Neuronal stem cell (in vitro differentiated cells): ENCODE results near the gene AEBP2.

Experiments
- DNase-seq: peaks from one replicate; pipeline ENCODE4 v3.0.0-alpha.2; 2013; ENCODE audit warnings: low spot score
- H2AFZ ChIP-seq: one replicate; pipeline ENCODE4 v1.6.1; 2013; ENCODE audit warnings: mild to moderate bottlenecking, low read length, inconsistent platforms
- H2AK5ac ChIP-seq: 2 replicates; pipeline ENCODE4 v1.6.1; 2013; ENCODE audit warnings: low read depth, mild to moderate bottlenecking, inconsistent platforms, low read length, moderate library complexity, mixed read lengths
- H2BK120ac ChIP-seq: 2 replicates; pipeline ENCODE4 v1.6.1; 2013; ENCODE audit warnings: low read depth, mild to moderate bottlenecking, inconsistent platforms, low read length, moderate library complexity, mixed read lengths
- H2BK12ac ChIP-seq: one replicate; pipeline ENCODE4 v1.6.1; 2013; ENCODE audit warnings: low read length, inconsistent platforms
- H2BK15ac ChIP-seq: 2 replicates; pipeline ENCODE4 v1.6.1; 2013; ENCODE audit warnings: mild to moderate bottlenecking, low read length, inconsistent platforms, mixed read lengths
- H2BK5ac ChIP-seq: one replicate; pipeline ENCODE4 v1.6.1; 2013; ENCODE audit warnings: inconsistent platforms, mild to moderate bottlenecking, low read length, moderate library complexity
- H3K14ac ChIP-seq: one replicate; pipeline ENCODE4 v1.6.1; 2013; ENCODE audit warnings: low read length, inconsistent platforms
- H3K18ac ChIP-seq: 2 replicates; pipeline ENCODE4 v1.6.1; 2013; ENCODE audit warnings: low read length, inconsistent platforms
- H3K23ac ChIP-seq: 2 replicates; pipeline ENCODE4 v1.6.1; 2013; ENCODE audit warnings: low read depth, mild to moderate bottlenecking, mixed read lengths, low read length, inconsistent platforms; ENCODE audit not compliant: poor library complexity
- H3K27ac ChIP-seq: replicated peaks from 3 replicates; pipeline ENCODE4 v1.5.1; 2013; ENCODE audit warnings: low read length, inconsistent platforms
- H3K27me3 ChIP-seq, 3 experiments: 2 replicates each; pipeline ENCODE4 v1.6.1; 2013; ENCODE audit warnings: low read length in 3 of 3, mild to moderate bottlenecking in 2 of 3, inconsistent platforms in 1 of 3, low read depth in 1 of 3, mixed read lengths in 1 of 3, moderate library complexity in 1 of 3; ENCODE audit not compliant: control insufficient read depth in 3 of 3, insufficient read depth in 3 of 3
- H3K36me3 ChIP-seq, 2 donors: replicated peaks in 1 of 2; 2 replicates each; pipeline ENCODE4 v1.6.1; 2013; ENCODE audit warnings: low read length in 2 of 2; ENCODE audit not compliant: control insufficient read depth in 2 of 2, insufficient read depth in 2 of 2
- H3K4ac ChIP-seq: 2 replicates; pipeline ENCODE4 v1.6.1; 2013; ENCODE audit warnings: inconsistent platforms, mild to moderate bottlenecking, low read length, moderate library complexity
- H3K4me1 ChIP-seq, 2 donors: 1 replicate in 1 of 2; 2 replicates in 1 of 2; pipeline ENCODE4 v1.6.1; 2013; ENCODE audit warnings: low read length in 2 of 2, low read depth in 1 of 2; ENCODE audit not compliant: control insufficient read depth in 2 of 2, insufficient read depth in 1 of 2
- H3K4me2 ChIP-seq: one replicate; pipeline ENCODE4 v1.6.1; 2013; ENCODE audit warnings: mild to moderate bottlenecking, low read length, inconsistent platforms; ENCODE audit not compliant: insufficient read depth, poor library complexity, severe bottlenecking
- H3K4me3 ChIP-seq, 2 donors: 2 replicates each; pipeline ENCODE4 v1.5.1; 2013; ENCODE audit warnings: low read length in 2 of 2, mild to moderate bottlenecking in 2 of 2, inconsistent platforms in 1 of 2, moderate library complexity in 1 of 2
- H3K79me1 ChIP-seq: one replicate; pipeline ENCODE4 v1.6.1; 2013; ENCODE audit warnings: low read depth, mild to moderate bottlenecking, inconsistent platforms, low read length, moderate library complexity
- H3K9ac ChIP-seq: one replicate; pipeline ENCODE4 v1.6.1; 2013; ENCODE audit warnings: mild to moderate bottlenecking, low read depth, low read length, inconsistent platforms; ENCODE audit not compliant: poor library complexity
- H3K9me3 ChIP-seq, 2 donors: replicated peaks in 1 of 2; 2 replicates each; pipeline versions ENCODE3 to v1.6.1; 2013; ENCODE audit warnings: low read length in 2 of 2, mild to moderate bottlenecking in 2 of 2, inconsistent platforms in 1 of 2, low read depth in 1 of 2, mixed read lengths in 1 of 2, moderate library complexity in 1 of 2; ENCODE audit not compliant: control insufficient read depth in 2 of 2, insufficient read depth in 1 of 2
- H4K8ac ChIP-seq: one replicate; pipeline ENCODE4 v1.6.1; 2013; ENCODE audit warnings: low read depth, mild to moderate bottlenecking, inconsistent platforms, low read length, moderate library complexity
- H4K91ac ChIP-seq: one replicate; pipeline ENCODE4 v1.6.1; 2013; ENCODE audit warnings: low read length, low read depth, mild to moderate bottlenecking, inconsistent platforms; ENCODE audit not compliant: poor library complexity
- WGBS, 2 donors: extraction: QIAGEN DNeasy Blood & Tissue Kit; methylation state at CpG; one replicate each; pipeline ENCODE4 v1.1.7; 2013; ENCODE audit warnings: missing lambda C conversion rate in 2 of 2, mixed read lengths in 1 of 2; ENCODE audit not compliant: insufficient read length in 2 of 2, insufficient replicate concordance in 1 of 2; ENCODE audit errors: extremely low coverage in 2 of 2; 5-methylcytosine and 5-hydroxymethylcytosine counted together

AEBP2 gene

DNA sequence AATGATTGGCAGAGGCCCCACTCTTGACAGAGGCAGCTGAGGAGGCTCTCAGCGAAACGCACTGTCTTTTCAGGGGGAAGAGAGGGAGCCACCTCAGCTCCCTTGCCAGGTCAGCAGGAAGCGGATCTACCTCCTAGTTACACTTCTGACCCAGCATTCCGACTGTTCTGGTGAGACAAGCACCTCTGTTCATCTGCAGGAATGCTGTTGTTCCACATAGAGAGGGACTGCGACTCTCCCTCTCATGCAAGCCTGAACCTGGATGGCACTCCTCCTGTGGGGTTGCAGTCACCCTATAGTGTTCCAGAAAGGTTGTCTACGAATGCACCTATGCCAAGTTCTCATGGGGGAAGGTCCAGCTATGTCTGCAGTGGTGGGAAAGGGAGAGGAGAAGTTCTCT is 37.1 kb upstream of the AEBP2 start:
- H3K4me1 ChIP-seq = no peaks in the 10 kb centered on the region

GRCh38 chr12:19402743-19403431 is 36.4 kb upstream of the AEBP2 start:
- no peak overlapping the region for H4K91ac ChIP-seq
- no peak for DNase-seq
- no peak overlapping the region for H2BK15ac ChIP-seq
- H2BK5ac ChIP-seq = no peak overlapping the region
- peak overlapping the region; percentile 44 for H2AFZ ChIP-seq
- H2BK120ac ChIP-seq = no peak overlapping the region
- no CpG with 5 or more reads among the region's 4 CpGs for WGBS, 2 donors
- H3K36me3 ChIP-seq = no peaks in the 10 kb centered on the region
- H3K4ac ChIP-seq = no peak overlapping the region
- H3K4me1 ChIP-seq = no peaks in the 10 kb centered on the region
- no peak overlapping the region for H3K4me3 ChIP-seq
- H2BK12ac ChIP-seq = no peak overlapping the region
- no peaks in the 10 kb centered on the region for H3K79me1 ChIP-seq
- H3K4me2 ChIP-seq = no peak overlapping the region
- H3K27ac ChIP-seq = no peak overlapping the region
- no peak overlapping the region for H3K14ac ChIP-seq
- H4K8ac ChIP-seq = no peak overlapping the region
- H3K9me3 ChIP-seq = no peaks in the 10 kb centered on the region
- no peaks in the 10 kb centered on the region for H3K27me3 ChIP-seq
- H3K9ac ChIP-seq = no peak overlapping the region
- H2AK5ac ChIP-seq = no peak overlapping the region
- no peak overlapping the region for H3K23ac ChIP-seq
- H3K18ac ChIP-seq = peak overlapping the region; percentile 33

More for the DNA sequence above, 37.1 kb upstream of the AEBP2 start:
- no peaks in the 10 kb centered on the region for H3K9me3 ChIP-seq
- no peak overlapping the region for H3K27ac ChIP-seq
- H3K4me3 ChIP-seq = no peak overlapping the region
- no peak overlapping the region for H2AK5ac ChIP-seq
- H2BK12ac ChIP-seq = no peak overlapping the region
- no peak overlapping the region for H3K23ac ChIP-seq
- no peaks in the 10 kb centered on the region for H3K36me3 ChIP-seq
- H4K91ac ChIP-seq = no peak overlapping the region
- no peaks in the 10 kb centered on the region for H3K27me3 ChIP-seq
- H4K8ac ChIP-seq = no peak overlapping the region
- no peak overlapping the region for H3K9ac ChIP-seq
- no peak overlapping the region for H2BK120ac ChIP-seq
- no peaks in the 10 kb centered on the region for H3K79me1 ChIP-seq
- DNase-seq = no peak
- no peak overlapping the region for H3K4me2 ChIP-seq
- H2BK5ac ChIP-seq = no peak overlapping the region
- H3K4ac ChIP-seq = no peak overlapping the region
- WGBS, 2 donors = no CpG with 5 or more reads among the region's 6 CpGs
- H3K14ac ChIP-seq = no peak overlapping the region
- peak overlapping the region; percentile 44 for H2AFZ ChIP-seq
- no peak overlapping the region for H2BK15ac ChIP-seq
- peak overlapping the region; percentile 51 for H3K18ac ChIP-seq

DNA sequence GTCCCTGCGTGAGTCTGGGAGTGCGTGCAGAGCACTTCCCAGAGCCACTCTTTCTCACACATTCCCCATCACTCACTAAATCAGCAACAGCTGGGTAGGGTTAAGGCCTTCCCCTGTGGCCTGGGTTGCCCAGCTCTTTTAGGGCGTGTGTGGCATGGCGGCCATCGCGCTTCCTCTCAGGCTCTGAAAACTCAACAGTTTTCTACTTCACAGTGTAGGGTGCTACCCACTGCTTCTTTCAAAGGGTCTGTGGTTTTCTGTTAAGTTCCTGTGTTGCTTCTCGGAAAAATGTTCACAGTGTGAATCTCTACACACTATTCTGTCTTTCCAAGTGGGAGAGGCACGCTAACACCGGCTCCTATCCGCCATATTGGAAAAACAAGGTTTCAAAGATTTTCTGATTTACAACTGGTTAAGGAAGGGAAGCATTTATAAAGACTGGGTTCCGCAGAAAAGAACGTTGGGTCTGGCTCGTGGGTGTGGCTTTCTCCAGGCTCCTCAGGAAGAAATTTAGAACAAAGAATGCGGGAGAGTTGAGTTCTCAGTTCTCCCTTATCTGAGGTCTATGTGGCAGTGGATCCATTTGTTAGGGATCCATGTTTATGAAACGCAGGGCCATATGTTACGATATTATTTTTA is 34.9 kb upstream of the AEBP2 start:
- Histone ChIP-seq H3K23ac (no peak overlapping the region), H2BK120ac (no peak overlapping the region), H3K18ac (no peak overlapping the region), H3K4me2 (no peak overlapping the region), H3K27ac (no peak overlapping the region), H3K9me3 (no peaks in the 10 kb centered on the region), H3K36me3 (no peaks in the 10 kb centered on the region), H4K8ac (no peak overlapping the region), H2AK5ac (no peak overlapping the region), H3K4me3 (no peak overlapping the region), H2BK12ac (no peak overlapping the region), H4K91ac (no peak overlapping the region), H3K4me1 (no peaks in the 10 kb centered on the region), H3K14ac (no peak overlapping the region), H3K9ac (no peak overlapping the region), H3K4ac (no peak overlapping the region), H3K79me1 (no peaks in the 10 kb centered on the region), H2AFZ (peak overlapping the region; percentile 28), H2BK15ac (no peak overlapping the region), H3K27me3 (no peaks in the 10 kb centered on the region), H2BK5ac (no peak overlapping the region)
- WGBS, 2 donors = no CpG with 5 or more reads among the region's 16 CpGs
- no peak for DNase-seq

DNA sequence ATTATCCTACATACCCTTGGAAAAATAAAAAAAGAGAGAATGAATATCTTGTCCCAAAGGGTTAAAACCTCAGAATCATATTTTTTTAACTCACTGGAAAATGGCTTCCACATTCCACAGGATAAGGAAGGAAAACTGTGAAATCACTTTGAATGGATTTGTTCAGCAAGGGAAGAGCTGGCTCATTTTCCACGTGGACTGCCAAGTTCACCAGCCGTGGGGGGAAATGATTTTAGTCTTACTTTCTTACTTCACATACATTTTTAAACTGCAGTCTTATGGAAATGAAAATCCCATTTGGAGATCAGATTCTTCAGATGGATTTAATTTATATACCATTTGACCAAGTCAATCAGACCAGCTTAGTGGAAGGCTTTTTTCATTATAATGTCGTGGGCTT is 29.9 kb upstream of the AEBP2 start:
- no peak overlapping the region for H3K27ac ChIP-seq
- H3K9ac ChIP-seq = no peak overlapping the region
- H2BK5ac ChIP-seq = no peak overlapping the region
- no peak overlapping the region for H4K91ac ChIP-seq
- no peaks in the 10 kb centered on the region for H3K79me1 ChIP-seq
- DNase-seq = no peak
- no peak overlapping the region for H3K14ac ChIP-seq
- H2BK12ac ChIP-seq = no peak overlapping the region
- H2AFZ ChIP-seq = no peak overlapping the region
- no peaks in the 10 kb centered on the region for H3K36me3 ChIP-seq
- no peak overlapping the region for H3K4me2 ChIP-seq
- H2BK15ac ChIP-seq = no peak overlapping the region
- H3K4me1 ChIP-seq = no peaks in the 10 kb centered on the region
- no peak overlapping the region for H2BK120ac ChIP-seq
- no peaks in the 10 kb centered on the region for H3K9me3 ChIP-seq
- H3K4ac ChIP-seq = no peak overlapping the region
- H4K8ac ChIP-seq = no peak overlapping the region
- no peaks in the 10 kb centered on the region for H3K27me3 ChIP-seq
- no peak overlapping the region for H3K4me3 ChIP-seq
- no peak overlapping the region for H3K18ac ChIP-seq
- H3K23ac ChIP-seq = no peak overlapping the region
- no peak overlapping the region for H2AK5ac ChIP-seq
- no CpG with 5 or more reads among the region's 3 CpGs for WGBS, 2 donors
